Astrocyte (in vitro differentiated cells and primary cell): ENCODE data around the gene PECR.

Source experiments
- EZH2 ChIP-seq: IDR thresholded peaks from 2 replicates; pipeline ENCODE4 v1.6.1; 2012; ENCODE audit warnings: mild to moderate bottlenecking, low read length, inconsistent platforms; ENCODE audit not compliant: insufficient read depth
- TF ChIP-seq, protein P1 (sequence below): IDR thresholded peaks from 2 replicates; pipeline ENCODE4 v1.5.1; 2011; ENCODE audit warnings: low read depth, mild to moderate bottlenecking, inconsistent platforms, low read length, moderate library complexity; ENCODE audit not compliant: insufficient read depth

DNA sequence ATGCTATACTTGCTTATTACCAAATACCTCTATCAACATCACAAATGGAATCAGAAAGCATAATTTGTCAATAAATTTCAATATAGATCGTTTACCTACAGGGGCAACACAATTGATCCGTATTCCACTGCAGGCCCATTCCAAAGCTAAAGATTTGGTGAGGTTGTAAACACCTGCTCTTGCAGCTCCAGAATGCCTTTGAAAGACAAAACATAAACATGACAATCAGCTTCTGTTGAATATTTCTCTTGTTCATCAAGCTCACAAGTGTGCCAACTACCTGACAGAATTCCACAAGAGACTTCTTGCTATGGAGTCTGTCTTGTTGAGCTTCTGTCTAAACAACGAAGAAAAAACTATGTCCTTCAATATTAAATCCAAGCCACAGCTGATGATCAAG lies 30.3 kb downstream of the PECR start:
- TF ChIP-seq, protein P1, sequence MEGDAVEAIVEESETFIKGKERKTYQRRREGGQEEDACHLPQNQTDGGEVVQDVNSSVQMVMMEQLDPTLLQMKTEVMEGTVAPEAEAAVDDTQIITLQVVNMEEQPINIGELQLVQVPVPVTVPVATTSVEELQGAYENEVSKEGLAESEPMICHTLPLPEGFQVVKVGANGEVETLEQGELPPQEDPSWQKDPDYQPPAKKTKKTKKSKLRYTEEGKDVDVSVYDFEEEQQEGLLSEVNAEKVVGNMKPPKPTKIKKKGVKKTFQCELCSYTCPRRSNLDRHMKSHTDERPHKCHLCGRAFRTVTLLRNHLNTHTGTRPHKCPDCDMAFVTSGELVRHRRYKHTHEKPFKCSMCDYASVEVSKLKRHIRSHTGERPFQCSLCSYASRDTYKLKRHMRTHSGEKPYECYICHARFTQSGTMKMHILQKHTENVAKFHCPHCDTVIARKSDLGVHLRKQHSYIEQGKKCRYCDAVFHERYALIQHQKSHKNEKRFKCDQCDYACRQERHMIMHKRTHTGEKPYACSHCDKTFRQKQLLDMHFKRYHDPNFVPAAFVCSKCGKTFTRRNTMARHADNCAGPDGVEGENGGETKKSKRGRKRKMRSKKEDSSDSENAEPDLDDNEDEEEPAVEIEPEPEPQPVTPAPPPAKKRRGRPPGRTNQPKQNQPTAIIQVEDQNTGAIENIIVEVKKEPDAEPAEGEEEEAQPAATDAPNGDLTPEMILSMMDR = no peak
- no peak for TF ChIP-seq EZH2
